Inflammatory macrophage treated with lipopolysaccharide for 4 hours (primary cell): Measurements from ENCODE around the gene DNAJB8.

Experiments used
- DNase-seq: peaks from one replicate; pipeline ENCODE4 v3.0.0-alpha.2; 2020

DNAJB8 gene

DNA sequence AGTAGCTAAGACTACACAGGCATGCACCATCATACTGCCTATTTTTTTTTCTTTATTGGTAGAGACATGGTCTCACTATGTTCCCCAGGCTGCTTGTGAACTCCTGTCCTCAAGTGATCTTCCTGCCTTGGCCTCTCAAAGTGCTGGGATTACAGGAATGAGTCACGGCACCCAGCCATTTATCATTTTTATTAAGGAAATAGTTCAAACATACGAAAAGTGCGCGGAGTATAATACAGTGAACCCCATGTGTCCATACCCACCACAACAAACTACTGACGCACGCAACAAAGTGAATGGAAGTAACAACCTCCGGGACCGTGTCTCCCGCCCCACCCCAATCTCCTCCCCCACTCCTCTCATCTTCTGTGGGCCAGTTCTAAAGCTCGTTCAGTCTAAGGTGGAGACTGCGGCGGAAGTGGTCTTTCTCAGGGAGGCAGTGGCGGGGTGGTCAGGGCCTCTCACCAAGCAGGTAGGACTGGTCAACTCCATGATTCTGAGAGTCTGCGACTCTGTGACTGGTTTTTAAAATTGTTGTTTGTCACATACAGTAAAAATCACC is 42.1 kb downstream of the DNAJB8 start:
- DNase-seq, result no peak

DNA sequence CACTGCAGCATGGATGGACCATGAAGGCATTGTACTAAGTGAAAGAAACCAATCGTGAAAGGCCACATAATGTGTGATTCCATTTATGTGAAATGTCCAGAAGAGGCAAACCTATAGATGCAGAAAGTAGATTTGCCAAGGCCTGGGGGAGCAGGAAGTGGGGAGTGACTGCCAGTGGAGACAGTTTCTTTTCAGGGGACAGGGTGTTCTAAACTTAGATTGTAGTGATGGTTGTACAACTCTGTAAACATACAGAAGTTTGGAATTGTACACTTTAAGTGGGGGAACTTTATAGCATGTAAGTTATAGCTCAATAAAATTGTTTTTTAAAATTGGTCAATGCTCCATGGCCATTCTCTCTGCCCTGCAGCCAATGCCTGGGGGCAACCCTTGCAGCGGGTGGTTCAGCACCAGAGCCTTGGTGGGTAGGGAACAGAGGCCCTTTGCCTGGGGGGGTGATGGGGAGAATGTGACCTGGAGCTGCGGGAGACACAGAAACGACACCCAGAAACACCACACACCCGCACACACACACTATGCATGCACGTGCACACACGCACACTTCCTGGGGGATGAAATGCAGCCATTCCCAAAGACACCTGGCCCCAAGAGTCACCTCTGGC is 43.1 kb downstream of the DNAJB8 start:
- no peak for DNase-seq

DNA sequence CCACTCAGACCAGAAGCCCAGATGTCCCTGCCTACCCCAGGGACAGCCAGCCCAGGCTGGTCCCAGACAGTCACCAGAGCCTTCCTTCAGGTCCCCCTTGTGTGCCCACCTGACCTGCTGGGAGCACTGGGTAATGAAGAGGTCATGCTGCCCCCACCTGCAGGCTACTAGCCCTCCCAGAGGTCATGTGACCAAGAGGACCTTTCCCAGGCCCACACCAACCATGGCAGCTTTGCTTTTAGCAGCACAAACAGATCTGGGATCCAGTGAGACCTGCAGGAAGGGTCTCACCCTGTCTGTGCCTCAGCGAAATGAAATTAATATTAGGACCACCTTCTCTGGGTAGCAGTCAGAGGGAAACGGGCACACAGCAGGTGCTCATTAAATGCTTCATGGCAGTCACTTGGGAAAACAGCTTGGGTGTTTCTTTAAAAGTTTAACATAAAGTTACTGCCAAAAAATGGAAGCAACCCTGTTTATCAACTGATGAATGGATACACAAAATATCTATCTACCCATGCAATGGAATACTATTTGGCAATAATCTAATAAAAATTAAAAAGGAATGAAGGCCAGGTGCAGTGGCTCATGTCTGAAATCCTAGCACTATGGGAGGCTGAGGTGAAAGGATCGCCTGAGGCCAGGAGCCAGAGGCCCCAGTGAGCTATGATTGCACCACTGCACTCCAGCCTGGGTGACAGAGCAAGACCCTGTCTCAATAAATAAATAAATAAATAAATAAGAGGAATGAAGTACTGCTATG is 43.7 kb downstream of the DNAJB8 start:
- no peak for DNase-seq

DNA sequence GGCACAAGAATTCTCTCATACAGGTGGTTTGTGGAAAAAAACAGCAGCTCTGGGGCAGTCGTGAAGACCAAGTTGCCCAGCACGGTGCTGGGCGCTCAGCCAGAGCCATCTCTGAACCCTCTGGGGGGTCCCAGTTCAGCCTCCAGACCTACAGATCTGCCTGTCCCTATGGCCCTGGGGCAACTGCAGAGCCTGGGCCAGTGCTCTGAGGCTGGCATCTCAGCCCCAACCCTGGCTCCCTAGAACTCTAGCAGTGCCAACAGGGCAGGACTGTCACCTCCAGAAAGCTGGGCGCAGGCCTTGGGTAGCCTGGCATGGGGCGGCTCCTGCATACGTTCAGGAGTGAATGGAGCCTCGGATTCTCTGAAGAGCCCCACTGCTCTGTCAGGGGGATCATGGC is 44.7 kb downstream of the DNAJB8 start:
- DNase-seq, result no peak

DNA sequence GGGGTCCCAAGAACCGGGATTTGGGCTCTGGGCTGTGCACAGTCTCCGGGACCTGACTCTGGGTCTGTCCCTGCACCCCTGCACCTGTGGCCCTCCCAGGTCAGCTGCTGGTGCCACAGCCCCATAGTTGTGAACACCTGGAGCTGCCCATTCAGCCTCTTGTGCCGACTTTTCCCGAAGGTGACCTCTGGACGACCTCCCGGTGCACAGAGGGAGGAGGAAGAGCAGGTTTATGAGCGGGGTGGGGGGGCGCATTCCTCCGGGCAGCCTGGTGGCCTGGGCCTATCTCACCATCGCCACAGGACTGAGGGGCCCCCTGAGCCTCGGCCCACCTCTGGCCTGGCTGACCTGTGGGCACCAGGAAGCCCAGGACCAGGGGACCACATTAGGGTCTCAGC is 45.3 kb downstream of the DNAJB8 start:
- no peak for DNase-seq

DNA sequence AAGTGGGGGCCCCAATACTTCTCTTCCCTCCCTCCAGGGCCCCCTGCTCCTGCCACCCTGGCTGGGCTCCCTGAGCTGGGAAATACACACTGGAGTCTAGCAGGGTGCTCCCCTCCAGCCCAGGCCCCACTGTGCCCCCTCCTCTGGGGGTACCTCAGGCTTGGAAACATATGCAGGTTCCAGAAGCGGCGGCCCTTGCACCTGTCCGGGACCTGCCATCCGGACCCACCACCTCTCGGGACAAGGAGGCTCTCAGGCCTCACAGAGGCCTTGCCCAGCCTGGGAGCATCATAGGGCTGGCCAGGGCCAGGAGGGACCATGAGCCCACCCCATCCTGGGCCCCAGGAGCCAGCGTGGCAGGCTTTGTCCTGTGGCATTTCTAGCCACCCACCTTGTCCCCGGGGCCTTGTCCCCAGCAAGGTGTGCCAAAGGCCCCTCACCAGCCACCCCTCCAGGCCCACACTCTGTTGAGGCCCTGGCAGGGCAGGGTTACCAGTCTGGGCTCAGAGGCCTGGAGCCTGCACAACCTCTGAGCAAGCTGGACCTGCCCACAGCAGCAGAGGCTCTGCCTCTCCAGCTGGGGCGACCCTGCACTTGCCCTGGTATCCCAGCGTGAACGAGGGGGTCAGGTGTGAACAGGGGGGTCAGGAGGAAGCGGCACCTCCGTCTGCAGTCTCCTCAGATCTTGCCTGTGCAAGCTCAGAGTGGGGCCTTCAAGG is 45.8 kb downstream of the DNAJB8 start:
- no peak for DNase-seq

DNA sequence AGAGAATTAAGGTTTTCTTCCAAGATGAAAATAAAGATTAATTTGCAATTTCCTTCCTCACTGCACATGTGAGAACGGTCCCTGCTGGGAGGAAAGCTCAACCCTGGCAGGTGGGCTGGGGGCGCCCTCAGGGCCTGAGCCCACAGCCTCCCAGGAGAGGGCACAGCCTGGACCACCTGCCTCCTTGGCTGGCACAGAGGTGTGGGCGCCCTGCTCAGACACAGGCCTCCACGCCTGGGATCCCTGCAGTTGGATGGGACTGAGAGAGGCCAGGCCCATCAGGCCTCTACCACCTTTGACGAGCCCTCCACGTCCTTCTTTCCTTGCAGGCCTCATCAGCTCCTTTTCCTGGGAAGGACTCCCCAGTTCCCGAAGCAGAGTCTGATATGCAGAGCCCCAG is 46.4 kb downstream of the DNAJB8 start:
- DNase-seq, result no peak

DNA sequence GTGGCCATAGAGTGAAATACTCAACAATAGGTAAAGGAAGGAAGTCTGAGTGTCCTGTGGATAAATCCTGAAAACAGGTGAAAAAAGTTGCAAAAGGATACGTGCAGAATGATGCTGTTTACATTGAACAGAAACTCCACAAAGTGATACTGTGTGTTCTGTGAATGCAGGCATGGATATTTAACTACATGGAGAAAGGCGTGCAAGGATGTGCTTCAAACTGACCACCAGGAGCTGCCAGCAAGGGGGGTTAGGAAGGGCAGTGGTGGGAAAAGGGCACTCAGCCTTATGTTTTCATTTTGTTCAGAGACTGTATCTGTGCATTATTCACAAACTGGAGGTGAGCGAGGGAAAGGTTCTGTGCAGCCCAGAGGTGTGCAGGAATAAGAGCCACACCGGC is 47.4 kb downstream of the DNAJB8 start:
- DNase-seq, result no peak

DNA sequence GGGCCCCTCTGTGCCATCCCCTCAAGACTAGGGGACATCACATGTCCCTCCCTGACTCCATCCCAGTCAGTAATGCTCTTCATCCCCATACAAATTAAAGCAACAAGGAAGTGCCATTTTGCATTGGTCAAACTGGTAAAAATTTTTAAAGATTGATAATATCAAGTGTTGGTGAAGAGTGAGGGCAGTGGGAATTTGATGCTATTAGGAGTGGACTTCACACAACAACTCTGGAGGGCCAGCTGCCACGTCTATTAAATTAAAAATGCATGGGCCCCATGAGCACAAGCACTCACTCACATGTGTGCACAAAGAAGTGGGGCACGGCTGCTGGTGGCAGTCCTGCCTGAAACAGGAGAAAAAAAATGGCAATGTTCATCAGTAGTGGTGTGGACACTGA is 47.8 kb downstream of the DNAJB8 start:
- DNase-seq, result no peak

DNA sequence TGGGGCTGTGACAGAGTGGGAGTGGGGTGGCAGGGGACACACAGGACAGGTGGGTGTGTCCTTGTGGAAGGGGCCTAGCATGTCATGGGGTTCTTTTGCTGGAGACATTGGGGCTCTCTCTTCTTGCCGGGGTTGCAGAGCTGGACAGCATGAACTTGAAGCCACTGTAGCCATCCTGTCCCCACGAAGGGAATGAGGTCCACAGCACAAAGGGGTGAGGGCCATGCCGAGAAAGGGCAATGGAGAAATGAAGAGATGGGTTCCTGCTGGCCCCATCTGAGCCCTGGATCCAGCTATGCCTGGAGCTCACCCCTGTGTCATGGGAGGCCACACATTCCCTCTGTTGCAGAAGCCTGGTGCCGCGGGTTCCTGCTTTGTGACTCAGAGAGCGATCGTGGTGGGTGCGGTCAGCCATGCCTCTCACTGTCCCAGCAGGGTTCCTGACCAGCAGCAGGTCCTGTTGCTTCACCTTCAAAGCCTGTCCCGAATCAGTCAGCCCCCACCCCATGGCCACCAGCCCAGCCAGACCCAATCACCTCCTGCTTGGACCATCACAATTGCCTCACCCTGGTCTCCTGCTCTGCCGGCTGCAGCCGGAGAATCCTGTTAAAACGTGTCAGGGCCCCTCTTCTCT is 50.0 kb downstream of the DNAJB8 start:
- peak; percentile 62 for DNase-seq

DNA sequence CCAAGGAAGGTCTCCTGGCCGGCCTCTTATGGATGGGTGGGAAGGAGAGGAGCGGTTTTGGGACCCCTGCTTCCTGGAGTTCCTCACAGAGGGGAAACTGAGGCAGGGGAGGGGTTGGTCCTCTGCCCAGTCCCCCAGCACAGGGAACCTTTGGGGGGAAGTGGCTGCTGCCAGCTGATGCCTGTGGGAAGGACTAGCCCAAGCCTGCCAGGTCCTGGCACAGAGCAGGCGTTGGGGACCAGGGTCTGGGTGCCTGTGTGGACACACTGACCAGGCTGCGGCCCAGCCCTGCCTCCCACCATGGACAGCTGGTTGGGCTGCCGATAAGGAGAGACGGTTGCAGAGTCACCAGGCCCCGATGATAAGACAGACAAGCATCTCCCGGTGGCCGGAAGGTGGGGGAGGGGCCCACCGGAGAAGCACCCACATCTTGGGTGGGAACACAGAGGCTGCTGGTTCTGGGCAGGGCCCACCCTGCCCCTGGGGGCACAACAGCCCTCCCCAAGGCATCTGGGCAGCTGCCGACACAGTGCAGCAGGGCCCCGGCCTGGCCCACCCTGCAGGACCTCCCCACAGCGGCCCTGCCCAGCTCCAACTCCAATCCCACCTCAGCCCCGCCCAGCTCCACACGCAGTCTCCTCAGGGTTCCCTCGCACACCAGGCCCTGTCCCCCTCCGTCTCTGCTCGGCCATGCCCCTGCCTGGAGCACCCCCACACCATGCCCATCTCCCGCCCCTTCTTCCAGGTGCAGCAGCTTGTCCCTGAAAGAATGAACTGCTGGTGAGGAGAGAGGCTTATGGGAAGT is 50.7 kb downstream of the DNAJB8 start:
- DNase-seq, result no peak

DNA sequence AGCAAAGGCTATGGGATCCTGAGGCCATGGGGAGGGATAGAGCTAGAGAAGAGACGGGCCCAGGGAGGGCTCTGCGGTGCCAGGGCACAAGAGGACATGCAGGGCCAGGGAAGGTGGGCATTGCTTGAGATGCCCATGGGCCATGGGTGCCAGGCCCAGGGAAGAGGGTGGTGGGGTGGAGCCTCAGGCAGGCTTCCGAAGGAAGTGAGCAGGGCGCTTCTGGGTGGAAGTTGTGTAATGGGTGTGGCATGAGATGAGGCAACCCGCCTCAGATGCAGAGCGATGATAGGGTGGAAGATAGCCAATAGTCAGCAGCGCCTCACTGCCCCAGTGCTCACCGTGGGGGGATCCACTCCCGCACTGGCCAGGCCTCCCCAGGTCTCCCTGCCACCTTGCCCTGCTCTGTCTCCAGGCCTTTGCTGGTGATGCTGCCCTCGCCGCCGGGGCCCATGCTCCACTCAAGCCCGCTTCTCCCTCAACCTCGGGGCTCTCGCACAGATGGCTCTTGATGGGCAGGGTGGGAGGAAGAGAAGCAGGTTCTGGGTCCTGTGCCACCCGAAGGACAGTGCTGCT is 51.4 kb downstream of the DNAJB8 start:
- DNase-seq, result peak; percentile 18

DNA sequence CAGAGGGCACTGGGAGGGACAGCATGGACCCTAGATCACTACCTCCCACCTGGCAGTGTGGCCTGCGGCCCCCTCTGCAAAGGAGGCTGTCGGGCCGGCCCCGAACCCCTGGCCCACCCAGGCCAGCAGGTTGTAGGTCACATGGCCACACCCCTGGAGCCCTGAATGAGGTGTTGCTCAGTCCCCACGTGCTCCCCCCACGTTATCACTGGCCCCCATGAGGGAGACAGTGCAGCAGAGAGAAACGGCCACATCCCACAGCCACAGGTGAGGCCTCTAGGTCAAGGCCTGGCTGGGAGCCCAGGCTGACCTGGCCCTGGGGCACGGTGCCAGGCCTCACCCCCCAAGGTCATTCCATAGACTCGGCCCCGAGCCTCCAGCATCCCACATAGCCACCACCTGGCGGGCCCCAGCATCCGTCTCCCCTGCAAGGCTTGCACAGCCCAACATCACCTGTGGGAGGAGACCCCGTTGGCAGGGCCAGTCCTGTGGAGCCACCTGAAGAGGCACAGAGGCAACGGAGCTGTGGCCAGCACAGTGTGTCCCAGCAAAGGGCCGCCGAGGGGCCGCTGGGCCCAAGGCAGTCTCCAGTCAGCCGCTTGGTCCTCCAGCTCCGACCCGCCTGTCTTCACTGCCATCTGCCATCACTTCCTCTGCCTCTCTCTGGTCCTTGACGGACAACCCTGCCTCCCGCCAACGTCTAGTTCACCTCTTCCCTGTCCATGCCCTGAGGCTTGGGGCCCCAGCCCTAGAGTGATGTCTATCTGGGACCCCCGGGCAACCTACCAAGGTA is 53.1 kb downstream of the DNAJB8 start:
- DNase-seq, result no peak

DNA sequence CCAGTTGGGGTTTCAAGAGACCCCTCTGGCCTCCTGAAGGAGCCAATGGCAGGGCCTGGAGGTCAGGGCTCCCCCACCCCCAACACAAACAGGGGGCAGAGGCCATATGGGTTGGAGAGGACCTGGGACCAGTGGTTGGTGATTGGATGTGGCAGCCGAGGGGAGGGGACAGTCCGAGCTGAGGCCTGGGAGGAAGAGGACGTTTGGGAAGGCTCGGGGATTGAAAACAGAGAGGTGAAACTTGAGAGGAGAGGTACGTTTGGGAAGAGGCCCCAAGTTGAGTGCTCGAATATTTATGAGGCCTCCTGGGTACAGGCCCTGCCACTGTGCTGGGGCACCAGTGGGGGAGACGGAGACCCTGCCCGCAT is 53.7 kb downstream of the DNAJB8 start:
- no peak for DNase-seq
